HG03095 (cell line): ENCODE data around the gene CRB3.
"Not testable (repeated sequence)": the region's sequence is repeated elsewhere in the genome, so short reads cannot be mapped to it uniquely, and the experiment has no call there.

Experiments used
- ATAC-seq: cut with Tn5 transposase; IDR thresholded peaks from one replicate; pipeline ENCODE4 v1.9.1; 2021; ENCODE audit warnings: moderate library complexity; ENCODE audit not compliant: unreplicated experiment

Gene CRB3

GRCh38 chr19:6490134-6490533 is 26.1 kb downstream of the CRB3 start:
- no peak for ATAC-seq

GRCh38 chr19:6491802-6492592 is 27.9 kb downstream of the CRB3 start:
- no peak for ATAC-seq

GRCh38 chr19:6494438-6495036 is 30.5 kb downstream of the CRB3 start:
- ATAC-seq = no peak

GRCh38 chr19:6495947-6496346 is 31.9 kb downstream of the CRB3 start:
- ATAC-seq = no peak

- no peak for ATAC-seq
Measured at GRCh38 chr19:6498294-6499036, 34.4 kb downstream of the CRB3 start.

- no peak for ATAC-seq
Measured at GRCh38 chr19:6499052-6499790, 35.1 kb downstream of the CRB3 start.

- ATAC-seq = no peak
Measured at GRCh38 chr19:6500837-6501739, 37.0 kb downstream of the CRB3 start.

- ATAC-seq = no peak
Measured at GRCh38 chr19:6501740-6502648, 37.9 kb downstream of the CRB3 start, which contains the start of gene TUBB4A. Gene TUBB4A (minus strand): TSS chr19:6502309. CDS start chr19:6502212, 97 bp downstream.

GRCh38 chr19:6503407-6504201 is 39.5 kb downstream of the CRB3 start:
- ATAC-seq = no peak

GRCh38 chr19:6508028-6508771 is 44.1 kb downstream of the CRB3 start:
- ATAC-seq = not testable (repeated sequence)

GRCh38 chr19:6509118-6509971 is 45.3 kb downstream of the CRB3 start:
- ATAC-seq = no peak

- ATAC-seq = no peak
Measured at GRCh38 chr19:6510618-6511017, 46.5 kb downstream of the CRB3 start.

- ATAC-seq = no peak
Measured at GRCh38 chr19:6514089-6514488, 50.0 kb downstream of the CRB3 start.

GRCh38 chr19:6514926-6515544 is 51.0 kb downstream of the CRB3 start:
- ATAC-seq = no peak

GRCh38 chr19:6516018-6516658 is 52.1 kb downstream of the CRB3 start:
- ATAC-seq = peak; percentile 36
